H9 (cell line): ENCODE data around the gene DCST2. TPM values are rescaled to one million over a fixed set of nuclear protein-coding genes. Genes with fewer than 3 reads are reported as not detected.

ENCODE experiments used
- DNase-seq: peaks from one replicate; pipeline ENCODE4 v3.0.0-alpha.2; 2017
- H2AFZ ChIP-seq: one replicate; pipeline ENCODE4 v1.6.1; 2013; ENCODE audit warnings: mild to moderate bottlenecking, low read length, control low read depth, moderate library complexity
- H2AK5ac ChIP-seq: 2 replicates; pipeline ENCODE4 v1.6.1; 2013; ENCODE audit warnings: low read length, control low read depth, mixed read lengths; ENCODE audit not compliant: insufficient read length
- H2BK120ac ChIP-seq: one replicate; pipeline ENCODE4 v1.6.1; 2013; ENCODE audit warnings: low read depth, mild to moderate bottlenecking, low read length, control low read depth, inconsistent platforms; ENCODE audit not compliant: poor library complexity, severe bottlenecking
- H2BK12ac ChIP-seq: 2 replicates; pipeline ENCODE4 v1.6.1; 2013; ENCODE audit warnings: low read length, control low read depth, mixed read lengths, low read depth; ENCODE audit not compliant: insufficient read length
- H2BK15ac ChIP-seq: 2 replicates; pipeline ENCODE4 v1.6.1; 2013; ENCODE audit warnings: low read depth, low read length, control low read depth
- H2BK20ac ChIP-seq: one replicate; pipeline ENCODE4 v1.6.1; 2013; ENCODE audit warnings: low read depth, mild to moderate bottlenecking, low read length, control low read depth, inconsistent platforms; ENCODE audit not compliant: poor library complexity, severe bottlenecking
- H2BK5ac ChIP-seq: 2 replicates; pipeline ENCODE4 v1.6.1; 2013; ENCODE audit warnings: low read length, control low read depth, mixed read lengths; ENCODE audit not compliant: insufficient read length
- H3K14ac ChIP-seq: 2 replicates; pipeline ENCODE4 v1.6.1; 2013; ENCODE audit warnings: low read length, control low read depth; ENCODE audit not compliant: insufficient read depth
- H3K18ac ChIP-seq: 2 replicates; pipeline ENCODE4 v1.6.1; 2013; ENCODE audit warnings: low read depth, mild to moderate bottlenecking, mixed read lengths, low read length, control low read depth; ENCODE audit not compliant: insufficient read length
- H3K23ac ChIP-seq: 2 replicates; pipeline ENCODE4 v1.6.1; 2013; ENCODE audit warnings: low read length, control low read depth, mixed read lengths, low read depth; ENCODE audit not compliant: insufficient read length
- H3K23me2 ChIP-seq: 2 replicates; pipeline ENCODE4 v1.6.1; 2013; ENCODE audit warnings: low read depth, mild to moderate bottlenecking, mixed read lengths, low read length, control low read depth; ENCODE audit not compliant: insufficient read length, poor library complexity, severe bottlenecking
- H3K27ac ChIP-seq: 2 replicates; pipeline ENCODE4 v1.5.1; 2013; ENCODE audit warnings: low read length, control low read depth, mixed read lengths, low read depth; ENCODE audit not compliant: insufficient read length
- H3K27me3 ChIP-seq: 2 replicates; pipeline ENCODE4 v1.6.1; 2013; ENCODE audit warnings: low read length, control low read depth, inconsistent platforms; ENCODE audit not compliant: insufficient read depth
- H3K4ac ChIP-seq: 2 replicates; pipeline ENCODE4 v1.6.1; 2013; ENCODE audit warnings: low read depth, mild to moderate bottlenecking, control low read depth, inconsistent platforms, low read length, moderate library complexity
- H3K4me1 ChIP-seq: 2 replicates; pipeline ENCODE4 v1.6.1; 2013; ENCODE audit warnings: low read length, control low read depth, inconsistent platforms; ENCODE audit not compliant: insufficient read depth
- H3K4me2 ChIP-seq: 2 replicates; pipeline ENCODE4 v1.6.1; 2013; ENCODE audit warnings: low read length, control low read depth, mixed read lengths; ENCODE audit not compliant: insufficient read length, insufficient read depth
- H3K56ac ChIP-seq: 2 replicates; pipeline ENCODE4 v1.6.1; 2013; ENCODE audit warnings: low read depth, mild to moderate bottlenecking, mixed read lengths, low read length, control low read depth; ENCODE audit not compliant: insufficient read length
- H3K79me1 ChIP-seq: 2 replicates; pipeline ENCODE4 v1.6.1; 2013; ENCODE audit warnings: low read depth, mild to moderate bottlenecking, moderate library complexity, low read length, control low read depth, inconsistent platforms; ENCODE audit not compliant: insufficient read depth, poor library complexity, severe bottlenecking
- H3K79me2 ChIP-seq: 2 replicates; pipeline ENCODE4 v1.6.1; 2013; ENCODE audit warnings: low read length, control low read depth, inconsistent platforms; ENCODE audit not compliant: insufficient read depth
- H3K9ac ChIP-seq: 2 replicates; pipeline ENCODE4 v1.6.1; 2013; ENCODE audit warnings: low read length, control low read depth, mixed read lengths; ENCODE audit not compliant: insufficient read length; ENCODE audit errors: extremely low read depth
- H3K9me3 ChIP-seq: one replicate; pipeline ENCODE4 v1.6.1; 2013; ENCODE audit warnings: low read depth, low read length, inconsistent platforms; ENCODE audit not compliant: control insufficient read depth
- H3T11ph ChIP-seq: one replicate; pipeline ENCODE4 v1.6.1; 2013; ENCODE audit warnings: mild to moderate bottlenecking, low read length, control low read depth, inconsistent platforms
- H4K20me1 ChIP-seq: one replicate; pipeline ENCODE4 v1.6.1; 2013; ENCODE audit not compliant: control insufficient read depth, insufficient read length, insufficient read depth
- H4K5ac ChIP-seq: 2 replicates; pipeline ENCODE4 v1.6.1; 2013; ENCODE audit warnings: low read depth, mild to moderate bottlenecking, mixed read lengths, low read length, control low read depth; ENCODE audit not compliant: insufficient read length
- H4K8ac ChIP-seq: replicated peaks from 2 replicates; pipeline ENCODE4 v1.6.1; 2013; ENCODE audit warnings: low read length, control low read depth, mixed read lengths, low read depth; ENCODE audit not compliant: insufficient read length
- H4K91ac ChIP-seq: 2 replicates; pipeline ENCODE4 v1.6.1; 2013; ENCODE audit warnings: low read depth, mild to moderate bottlenecking, moderate library complexity, mixed read lengths, low read length, control low read depth; ENCODE audit not compliant: insufficient read length
- H3K27ac Mint-ChIP-seq, 3 experiments: 2 replicates in 2 of 3; 3 replicates in 1 of 3; pipeline ENCODE4 v1.8.0; 2020 to 2021; ENCODE audit warnings: mixed read lengths in 3 of 3, mild to moderate bottlenecking in 1 of 3, moderate library complexity in 1 of 3
- H3K27me3 Mint-ChIP-seq: 2 replicates; pipeline ENCODE4 v1.8.0; 2021; ENCODE audit warnings: low read depth, mild to moderate bottlenecking, moderate library complexity, mixed read lengths
- H3K36me3 Mint-ChIP-seq, 3 experiments: 2 replicates in 2 of 3; 3 replicates in 1 of 3; pipeline ENCODE4 v1.8.0; 2020 to 2021; ENCODE audit warnings: low read depth in 3 of 3, mixed read lengths in 3 of 3; ENCODE audit not compliant: insufficient read depth in 1 of 3
- H3K4me1 Mint-ChIP-seq, 2 experiments: 2 replicates each; pipeline ENCODE4 v1.8.0; 2020; ENCODE audit warnings: mixed read lengths in 2 of 2
- H3K4me3 Mint-ChIP-seq, 2 experiments: 2 replicates in 1 of 2; 3 replicates in 1 of 2; pipeline ENCODE4 v1.8.0; 2020 to 2021; ENCODE audit warnings: mild to moderate bottlenecking in 2 of 2, mixed read lengths in 2 of 2, moderate library complexity in 1 of 2
- H3K9me3 Mint-ChIP-seq, 2 experiments: 2 replicates in 1 of 2; 3 replicates in 1 of 2; pipeline ENCODE4 v1.8.0; 2020; ENCODE audit warnings: mild to moderate bottlenecking in 2 of 2, mixed read lengths in 2 of 2, moderate library complexity in 1 of 2
- CTCF ChIP-seq: fragments of 200-600 bp; sonication (generic); conservative IDR thresholded peaks from 3 replicates; pipeline ENCODE4 v1.8.0; 2021; ENCODE audit warnings: antibody characterized with exemption, mild to moderate bottlenecking
- WGBS: extraction: QIAGEN DNeasy Blood & Tissue Kit; methylation state at CpG from one replicate; pipeline ENCODE4 v1.1.7; 2013; ENCODE audit warnings: missing lambda C conversion rate, low lambda C conversion rate, mixed read lengths; ENCODE audit not compliant: insufficient read length; ENCODE audit errors: extremely low coverage; 5-methylcytosine and 5-hydroxymethylcytosine counted together
- total RNA-seq: library from RNA; stranded (reverse); gene quantifications from 2 replicates; pipeline ENCODE4 v1.2.1, GENCODE V29; 2021

Gene DCST2
- total RNA-seq, 1 experiment from 2014 or later: 0.35 TPM

GRCh38 chr1:154969246-154969645 lies 64.3 kb downstream of the DCST2 start:
- Histone ChIP-seq H3T11ph (no peak overlapping the region), H2BK20ac (no peak overlapping the region), H4K91ac (no peak overlapping the region), H2AFZ (no peak overlapping the region), H3K14ac (no peak overlapping the region; the same call in 1 of the 2 replicates), H3K18ac (no peak overlapping the region), H3K9ac (peak overlapping the region; percentile 59), H3K27me3 (no peaks in the 10 kb centered on the region), H3K4me2 (peak overlapping the region; percentile 77), H3K56ac (no peak overlapping the region), H2BK5ac (no peak overlapping the region), H3K23me2 (peaks cover 30% of the 10 kb centered on the region), H3K27ac (no peak overlapping the region), H3K79me1 (peaks cover 7% of the 10 kb centered on the region), H2AK5ac (no peak overlapping the region), H2BK120ac (no peak overlapping the region), H2BK12ac (no peak overlapping the region), H3K4me1 (peaks cover 4% of the 10 kb centered on the region; the same call in 1 of the 2 replicates), H3K23ac (no peak overlapping the region), H4K8ac (no peak overlapping the region), H4K5ac (no peak overlapping the region), H2BK15ac (no peak overlapping the region), H3K79me2 (peaks cover 10% of the 10 kb centered on the region; the same call in 1 of the 2 replicates), H3K4ac (no peak overlapping the region), H3K9me3 (no peaks in the 10 kb centered on the region), H4K20me1 (peaks cover 2% of the 10 kb centered on the region)
- Mint-ChIP-seq H3K4me1 (peaks cover 40 to 43% of the 10 kb centered on the region in 2 experiments), H3K36me3 (peaks cover 33 to 50% (median 42%) of the 10 kb centered on the region in 3 experiments), H3K27me3 (no peaks in the 10 kb centered on the region), H3K4me3 (peak overlapping the region in 1 of 2 experiments; percentile 96; a peak in 4 of 5 replicates), H3K27ac (peak overlapping the region; percentile 33 to 95 (median 50); a peak in 6 of 7 replicates), H3K9me3 (no peaks in the 10 kb centered on the region)
- no peak for DNase-seq
- no CpG with 5 or more reads among the region's 5 CpGs for WGBS
- no peak for TF ChIP-seq CTCF
